Measurements from ENCODE around the gene MCRIP2.
A peak's percentile ranks its signal among the peaks of the same experiment; 100 is the strongest.

Gene MCRIP2

GRCh38 chr16:670485-671352, 29.1 kb downstream of the MCRIP2 start:
- DNase-seq (ENCODE audit: low spot score): no peak

- no peak for DNase-seq (ENCODE audit: low spot score)
Measured at GRCh38 chr16:671353-672131, 29.9 kb downstream of the MCRIP2 start.

- DNase-seq (ENCODE audit: low spot score): no peak
Measured at GRCh38 chr16:672371-672770, 30.7 kb downstream of the MCRIP2 start.

GRCh38 chr16:672851-673250, 31.2 kb downstream of the MCRIP2 start:
- no peak for DNase-seq (ENCODE audit: low spot score)

GRCh38 chr16:673399-673991, 31.9 kb downstream of the MCRIP2 start:
- no peak for DNase-seq (ENCODE audit: low spot score)

- no peak for DNase-seq (ENCODE audit: low spot score)
Measured at GRCh38 chr16:674214-674881, 32.7 kb downstream of the MCRIP2 start.

GRCh38 chr16:674968-675883, 33.6 kb downstream of the MCRIP2 start, which contains the start of gene RHBDL1:
TSS of gene RHBDL1 (plus strand) at chr16:675671. CDS start at chr16:675791, 120 bp downstream.
- peak; percentile 63 for DNase-seq (ENCODE audit: low spot score)

- DNase-seq (ENCODE audit: low spot score): no peak
Measured at GRCh38 chr16:675884-676564, 34.4 kb downstream of the MCRIP2 start.

GRCh38 chr16:676565-676902, 34.9 kb downstream of the MCRIP2 start:
- DNase-seq (ENCODE audit: low spot score): no peak

- DNase-seq (ENCODE audit: low spot score): no peak
Measured at GRCh38 chr16:676913-677312, 35.3 kb downstream of the MCRIP2 start.

GRCh38 chr16:677316-678190, 35.9 kb downstream of the MCRIP2 start:
- no peak for DNase-seq (ENCODE audit: low spot score)

- no peak for DNase-seq (ENCODE audit: low spot score)
Measured at GRCh38 chr16:678209-678857, 36.7 kb downstream of the MCRIP2 start.

- DNase-seq (ENCODE audit: low spot score): peak; percentile 85
Measured at GRCh38 chr16:678858-679813, 37.5 kb downstream of the MCRIP2 start.

- peak; percentile 98 for DNase-seq (ENCODE audit: low spot score)
Measured at GRCh38 chr16:679814-680624, 38.4 kb downstream of the MCRIP2 start, which contains the start of gene STUB1. TSS of gene STUB1 (plus strand) at chr16:680410. CDS start at chr16:680526, 116 bp downstream.

- no peak for DNase-seq (ENCODE audit: low spot score)
Measured at GRCh38 chr16:680625-680945, 39.0 kb downstream of the MCRIP2 start.

- DNase-seq (ENCODE audit: low spot score): peak; percentile 68
Measured at GRCh38 chr16:680967-681745, 39.5 kb downstream of the MCRIP2 start.

Measured in ecto neural progenitor cell (in vitro differentiated cells).